Measurements from ENCODE around the gene MYL10. TPM values are rescaled to one million over a fixed set of nuclear protein-coding genes. Genes with fewer than 3 reads are reported as not detected.

The MYL10 gene
- total RNA-seq, 2 experiments from 2014 or later: not detected

GRCh38 chr7:101594790-101595189 lies 34.3 kb downstream of the MYL10 start:
- no TSS peak for BruUV-seq (replicated peaks)
- Histone ChIP-seq H3K9me2 (ENCODE audit: insufficient read depth, low read length) (no peaks in the 10 kb centered on the region), H3K9me3 (ENCODE audit: low read length) (no peaks in the 10 kb centered on the region), H3K4me1 (ENCODE audit: insufficient read depth, low read length, poor library complexity, severe bottlenecking) (no peaks in the 10 kb centered on the region), H3K4me3 (ENCODE audit: low read depth, low read length, poor library complexity, severe bottlenecking) (no peak overlapping the region), H4K20me1 (ENCODE audit: insufficient read depth, low read length) (no peaks in the 10 kb centered on the region), H3K4me2 (ENCODE audit: low read length) (no peak overlapping the region), H3K36me3 (ENCODE audit: insufficient read depth, low read length) (no peaks in the 10 kb centered on the region), H2AFZ (ENCODE audit: low read length) (no peak overlapping the region), H3K79me2 (ENCODE audit: insufficient read depth, low read depth, low read length) (no peaks in the 10 kb centered on the region), H3K27ac (ENCODE audit: low read depth, low read length, poor library complexity, severe bottlenecking) (no peak overlapping the region)
- TF ChIP-seq EZH2phosphoT487 (IDR thresholded peaks at IDR 0.05; ENCODE audit: borderline replicate concordance, low read depth, low read length): no peak
- TF ChIP-seq CTCF (conservative IDR thresholded peaks at IDR 0.05; ENCODE audit: low read length): no peak
- intact Hi-C loops (cut with micrococcal nuclease; ENCODE audit: unreplicated experiment): no loop called here
- CTCF ChIA-PET (ENCODE audit: unreplicated experiment): interaction anchor here (0.6 kb wide), 1 partner anchor 16 kb away, joined by 3 read pairs; no protein-coding TSS in a partner anchor
- DNase-seq (ENCODE audit: low spot score): no peak
- POLR2A ChIA-PET: interaction anchor here (0.6 to 0.7 kb wide), 2 partner anchors 9 to 627 kb away, joined by 3 read pairs; no protein-coding TSS in a partner anchor

GRCh38 chr7:101593556-101593955 lies 35.5 kb downstream of the MYL10 start:
- Histone ChIP-seq H3K36me3 (ENCODE audit: insufficient read depth, low read length) (no peaks in the 10 kb centered on the region), H3K9me2 (ENCODE audit: insufficient read depth, low read length) (no peaks in the 10 kb centered on the region), H3K4me3 (ENCODE audit: low read depth, low read length, poor library complexity, severe bottlenecking) (no peak overlapping the region), H3K27ac (ENCODE audit: low read depth, low read length, poor library complexity, severe bottlenecking) (no peak overlapping the region), H3K79me2 (ENCODE audit: insufficient read depth, low read depth, low read length) (no peaks in the 10 kb centered on the region), H2AFZ (ENCODE audit: low read length) (no peak overlapping the region), H3K4me1 (ENCODE audit: insufficient read depth, low read length, poor library complexity, severe bottlenecking) (no peaks in the 10 kb centered on the region), H4K20me1 (ENCODE audit: insufficient read depth, low read length) (no peaks in the 10 kb centered on the region), H3K4me2 (ENCODE audit: low read length) (no peak overlapping the region), H3K9me3 (ENCODE audit: low read length) (no peaks in the 10 kb centered on the region)
- no peak for DNase-seq (ENCODE audit: low spot score)
- POLR2A ChIA-PET: interaction anchor here (0.5 kb wide), 2 partner anchors 9 to 699 kb away, joined by 3 to 7 read pairs; no protein-coding TSS in a partner anchor
- intact Hi-C loops (cut with micrococcal nuclease; ENCODE audit: unreplicated experiment): no loop called here
- no TSS peak for BruUV-seq (replicated peaks)
- no peak for TF ChIP-seq EZH2phosphoT487 (IDR thresholded peaks at IDR 0.05; ENCODE audit: borderline replicate concordance, low read depth, low read length)
- CTCF ChIA-PET (ENCODE audit: unreplicated experiment): interaction anchor here (1.0 kb wide), 1 partner anchor 9 kb away, joined by 3 read pairs; no protein-coding TSS in a partner anchor

- no peaks in the 10 kb centered on the region for H3K4me1 ChIP-seq (ENCODE audit: insufficient read depth, low read length, poor library complexity, severe bottlenecking)
- CTCF ChIA-PET (ENCODE audit: unreplicated experiment): interaction anchor here (1.0 kb wide), 1 partner anchor 12 kb away, joined by 3 read pairs; no protein-coding TSS in a partner anchor
- H3K4me2 ChIP-seq (ENCODE audit: low read length): no peak overlapping the region
- no peak for TF ChIP-seq CTCF (conservative IDR thresholded peaks at IDR 0.05; ENCODE audit: low read length)
- no peak overlapping the region for H3K27ac ChIP-seq (ENCODE audit: low read depth, low read length, poor library complexity, severe bottlenecking)
- H3K9me3 ChIP-seq (ENCODE audit: low read length): no peaks in the 10 kb centered on the region
- H4K20me1 ChIP-seq (ENCODE audit: insufficient read depth, low read length): no peaks in the 10 kb centered on the region
- H3K9me2 ChIP-seq (ENCODE audit: insufficient read depth, low read length): no peaks in the 10 kb centered on the region
- intact Hi-C loops (cut with micrococcal nuclease; ENCODE audit: unreplicated experiment): no loop called here
- POLR2A ChIA-PET: interaction anchor here (0.6 kb wide), 1 partner anchor 379 kb away, joined by 3 read pairs; no protein-coding TSS in a partner anchor
- no TSS peak for BruUV-seq (replicated peaks)
- H3K79me2 ChIP-seq (ENCODE audit: insufficient read depth, low read depth, low read length): no peaks in the 10 kb centered on the region
- H2AFZ ChIP-seq (ENCODE audit: low read length): no peak overlapping the region
- H3K4me3 ChIP-seq (ENCODE audit: low read depth, low read length, poor library complexity, severe bottlenecking): no peak overlapping the region
- DNase-seq (ENCODE audit: low spot score): no peak
- H3K36me3 ChIP-seq (ENCODE audit: insufficient read depth, low read length): no peaks in the 10 kb centered on the region
These were observed 37.6 kb downstream of the MYL10 start for GRCh38 chr7:101591504-101591903.
